OCI-LY1 (cell line): ENCODE measurements around the gene LAG3.

ENCODE experiments used
- H2AFZ ChIP-seq: fragments of 200-600 bp; sonication (generic), shearing (Covaris generic); 2 replicates; pipeline ENCODE4 v1.6.0; 2014; ENCODE audit warnings: antibody characterized with exemption, mild to moderate bottlenecking, low read length
- H3F3A ChIP-seq: fragments of 200-600 bp; sonication (generic), shearing (Covaris generic); 2 replicates; pipeline ENCODE4 v1.6.0; 2014; ENCODE audit warnings: mild to moderate bottlenecking, antibody characterized with exemption, low read length, moderate library complexity; ENCODE audit not compliant: insufficient read depth
- H3K27ac ChIP-seq: fragments of 200-600 bp; sonication (generic); 2 replicates; pipeline ENCODE4 v1.5.1; 2014; ENCODE audit warnings: low read length, mixed run types, mild to moderate bottlenecking, low read depth; ENCODE audit not compliant: poor library complexity, severe bottlenecking
- H3K27me3 ChIP-seq: fragments of 200-600 bp; sonication (generic); 2 replicates; pipeline ENCODE4 v1.6.0; 2014; ENCODE audit warnings: antibody characterized with exemption, mild to moderate bottlenecking, low read length, moderate library complexity; ENCODE audit not compliant: insufficient read depth
- H3K36me3 ChIP-seq: fragments of 200-600 bp; sonication (generic); 2 replicates; pipeline ENCODE4 v1.6.1; 2014; ENCODE audit warnings: mild to moderate bottlenecking, antibody characterized with exemption, low read length, moderate library complexity, mixed read lengths; ENCODE audit not compliant: insufficient read depth
- H3K4me1 ChIP-seq: fragments of 200-600 bp; sonication (generic); 2 replicates; pipeline ENCODE4 v1.5.1; 2014; ENCODE audit warnings: mild to moderate bottlenecking, low read length, moderate library complexity; ENCODE audit not compliant: insufficient read depth, severe bottlenecking
- H3K4me2 ChIP-seq: fragments of 200-600 bp; sonication (generic), shearing (Covaris generic); 2 replicates; pipeline ENCODE4 v1.6.1; 2014; ENCODE audit warnings: low read length
- H3K4me3 ChIP-seq: fragments of 200-600 bp; sonication (generic); 2 replicates; pipeline ENCODE4 v1.5.1; 2014; ENCODE audit warnings: low read length, low read depth, mild to moderate bottlenecking, mixed read lengths; ENCODE audit not compliant: poor library complexity, severe bottlenecking
- H3K79me2 ChIP-seq: fragments of 200-600 bp; shearing (Covaris generic); 2 replicates; pipeline ENCODE4 v1.6.1; 2016; ENCODE audit warnings: mixed run types, low read length, mixed read lengths; ENCODE audit not compliant: insufficient read depth
- H3K9ac ChIP-seq: fragments of 200-600 bp; sonication (generic), shearing (Covaris generic); 2 replicates; pipeline ENCODE4 v1.6.1; 2014; ENCODE audit warnings: mild to moderate bottlenecking, low read length, mixed read lengths
- H3K9me2 ChIP-seq: fragments of 200-600 bp; sonication (generic), shearing (Covaris generic); 2 replicates; pipeline ENCODE4 v1.6.1; 2014; ENCODE audit warnings: low read depth, mild to moderate bottlenecking, low read length, mixed read lengths
- H3K9me3 ChIP-seq: fragments of 200-600 bp; shearing (Covaris generic); 2 replicates; pipeline ENCODE4 v1.6.1; 2014; ENCODE audit warnings: low read length, mixed read lengths
- H4K20me1 ChIP-seq: fragments of 200-600 bp; sonication (generic), shearing (Covaris generic); 2 replicates; pipeline ENCODE4 v1.6.0; 2016; ENCODE audit warnings: mild to moderate bottlenecking, low read length; ENCODE audit not compliant: insufficient read depth
- CTCF ChIP-seq: fragments of 200-600 bp; sonication (generic), shearing (Covaris generic); IDR thresholded peaks from 2 replicates; pipeline ENCODE4 v1.5.1; 2017; ENCODE audit warnings: mild to moderate bottlenecking, antibody characterized with exemption, low read length, moderate library complexity, mixed read lengths
- EZH2 ChIP-seq: fragments of 200-600 bp; sonication (generic), shearing (Covaris generic); IDR thresholded peaks from 2 replicates; pipeline ENCODE4 v1.8.0; 2017; ENCODE audit warnings: borderline replicate concordance, mixed run types, mild to moderate bottlenecking, antibody characterized with exemption, low read length, moderate library complexity, mixed read lengths

The LAG3 gene

GRCh38 chr12:6771509-6772330 is 600 bp upstream of the LAG3 start:
- Histone ChIP-seq H3K27ac (no peak overlapping the region), H3K9ac (no peak overlapping the region), H4K20me1 (no peaks in the 10 kb centered on the region), H3K79me2 (no peaks in the 10 kb centered on the region), H3K36me3 (no peaks in the 10 kb centered on the region), H3K9me3 (no peaks in the 10 kb centered on the region), H3K4me2 (no peak overlapping the region), H2AFZ (no peak overlapping the region), H3K27me3 (peaks cover 19% of the 10 kb centered on the region; the same call in 1 of the 2 replicates), H3K4me1 (peaks cover 11% of the 10 kb centered on the region), H3K9me2 (no peaks in the 10 kb centered on the region), H3K4me3 (no peak overlapping the region), H3F3A (no peaks in the 10 kb centered on the region)
- TF ChIP-seq EZH2, result no peak
- no peak for TF ChIP-seq CTCF

- Histone ChIP-seq H3K9ac (no peak overlapping the region), H3K79me2 (no peaks in the 10 kb centered on the region), H3K9me2 (no peaks in the 10 kb centered on the region), H3K4me1 (peaks cover 3% of the 10 kb centered on the region), H3K27me3 (peaks cover 22% of the 10 kb centered on the region; the same call in 1 of the 2 replicates), H3K9me3 (no peaks in the 10 kb centered on the region), H3K36me3 (no peaks in the 10 kb centered on the region), H4K20me1 (no peaks in the 10 kb centered on the region), H2AFZ (no peak overlapping the region), H3K27ac (no peak overlapping the region), H3K4me2 (no peak overlapping the region), H3K4me3 (no peak overlapping the region), H3F3A (no peaks in the 10 kb centered on the region)
- no peak for TF ChIP-seq CTCF
These were observed 638 bp downstream of the LAG3 start for GRCh38 chr12:6772726-6773589.

- Histone ChIP-seq H3F3A (no peaks in the 10 kb centered on the region), H3K4me2 (no peak overlapping the region), H4K20me1 (no peaks in the 10 kb centered on the region), H3K79me2 (no peaks in the 10 kb centered on the region), H3K9me3 (no peaks in the 10 kb centered on the region), H3K4me1 (peaks cover 11% of the 10 kb centered on the region), H3K9ac (no peak overlapping the region), H3K27me3 (peaks cover 24% of the 10 kb centered on the region; the same call in 1 of the 2 replicates), H3K4me3 (no peak overlapping the region), H2AFZ (no peak overlapping the region), H3K9me2 (no peaks in the 10 kb centered on the region), H3K36me3 (no peaks in the 10 kb centered on the region), H3K27ac (no peak overlapping the region)
- TF ChIP-seq EZH2, result no peak
- TF ChIP-seq CTCF, result no peak
These were observed 1.5 kb downstream of the LAG3 start for GRCh38 chr12:6773590-6774351.
